Measurements from ENCODE around the gene ZNF784. TPM values are rescaled to one million over a fixed set of nuclear protein-coding genes. Genes with fewer than 3 reads are reported as not detected.
A peak's percentile ranks its signal among the peaks of the same experiment; 100 is the strongest.

Gene ZNF784
- total and polyA plus RNA-seq, 5 donors from 2014 or later, result 1.0 to 11.1 (median 1.9) TPM

DNA sequence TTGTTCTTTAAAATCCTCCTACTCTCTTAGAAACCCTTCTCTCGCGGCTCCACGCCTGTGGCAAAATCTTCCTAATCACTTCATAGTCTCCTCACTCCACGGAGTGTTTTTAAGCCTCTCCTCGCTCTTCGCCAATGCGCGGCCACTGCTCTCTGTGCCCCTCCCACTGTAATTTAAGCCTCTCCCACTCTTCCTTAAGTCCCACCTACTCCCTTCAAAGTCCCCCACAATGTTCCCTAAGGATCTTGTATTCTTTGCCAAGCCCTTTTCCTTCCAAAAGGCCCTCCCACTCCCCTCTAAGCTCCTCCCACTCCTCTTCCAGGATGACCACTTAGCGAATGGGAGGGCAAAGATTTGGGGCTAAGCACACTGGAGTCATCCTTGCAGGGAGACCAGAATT is 26.3 kb downstream of the ZNF784 start:
- Mint-ChIP-seq H3K27me3 (no peaks in the 10 kb centered on the region), H3K4me3 (peak overlapping the region in 2 of 4 donors; percentile 41 to 42), H3K36me3 (peaks cover 31% of the 10 kb centered on the region), H3K4me1 (peaks cover 0 to 23% (median 15%) of the 10 kb centered on the region in 4 donors), H3K9me3 (peaks cover 0 to 2% (median 0%) of the 10 kb centered on the region in 7 donors), H3K27ac (peak overlapping the region in 2 of 3 donors; percentile 96 to 98)
- peak overlapping the region; percentile 97 for H3K27ac ChIP-seq (ENCODE audit: insufficient read depth, low read length, poor library complexity, severe bottlenecking)
- peaks cover 16% of the 10 kb centered on the region for H3K36me3 ChIP-seq (ENCODE audit: control insufficient read depth, insufficient read depth, low read length)
- no peaks in the 10 kb centered on the region for H3K27me3 ChIP-seq (ENCODE audit: control insufficient read depth, insufficient read depth, low read length)
- no peaks in the 10 kb centered on the region for H3K9me3 ChIP-seq (ENCODE audit: control insufficient read depth in 2 of 2, low read length in 2 of 2)
- no peak overlapping the region for H3K4me3 ChIP-seq (ENCODE audit: low read depth, low read length)
- H3K4me1 ChIP-seq (ENCODE audit: control insufficient read depth, insufficient read depth, low read length, poor library complexity, severe bottlenecking), result peaks cover 10% of the 10 kb centered on the region
- DNase-seq (no peak), ATAC-seq (ENCODE audit: low read depth in 2 of 2) (no peak)

DNA sequence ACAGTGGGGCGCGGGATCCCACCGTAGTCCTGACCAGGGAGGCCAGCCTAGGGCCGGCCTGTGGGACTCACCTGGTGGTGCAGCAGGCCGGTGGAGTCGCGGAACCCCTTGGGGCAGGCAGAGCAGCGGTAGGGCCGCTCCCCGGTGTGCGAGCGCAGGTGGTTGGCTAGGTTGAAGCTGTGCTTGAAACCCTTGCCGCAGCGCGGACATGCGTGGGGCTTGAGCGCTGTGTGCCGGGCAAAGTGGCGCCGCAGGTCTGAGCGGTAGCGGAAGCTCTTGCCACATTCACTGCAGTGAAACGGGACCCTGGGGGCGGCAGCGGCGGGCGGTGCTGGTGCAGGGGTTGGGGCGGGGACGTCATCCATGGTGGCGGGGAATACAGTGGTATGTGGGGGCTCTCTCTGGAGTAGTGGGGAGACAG is 26.9 kb downstream of the ZNF784 start:
- H3K4me3 ChIP-seq (ENCODE audit: low read depth, low read length), result no peak overlapping the region
- DNase-seq (no peak), ATAC-seq (ENCODE audit: low read depth in 2 of 2) (no peak)
- peaks cover 16% of the 10 kb centered on the region for H3K36me3 ChIP-seq (ENCODE audit: control insufficient read depth, insufficient read depth, low read length)
- H3K9me3 Mint-ChIP-seq, result peaks cover 0 to 2% (median 0%) of the 10 kb centered on the region in 7 donors
- H3K4me3 Mint-ChIP-seq, result peak overlapping the region in 2 of 4 donors; percentile 22 to 30
- no peak overlapping the region for H3K27ac ChIP-seq (ENCODE audit: insufficient read depth, low read length, poor library complexity, severe bottlenecking)
- peaks cover 31% of the 10 kb centered on the region for H3K36me3 Mint-ChIP-seq
- H3K9me3 ChIP-seq (ENCODE audit: control insufficient read depth in 2 of 2, low read length in 2 of 2), result no peaks in the 10 kb centered on the region
- no peaks in the 10 kb centered on the region for H3K27me3 Mint-ChIP-seq
- no peaks in the 10 kb centered on the region for H3K27me3 ChIP-seq (ENCODE audit: control insufficient read depth, insufficient read depth, low read length)
- H3K27ac Mint-ChIP-seq, result no peak overlapping the region
- peaks cover 10% of the 10 kb centered on the region for H3K4me1 ChIP-seq (ENCODE audit: control insufficient read depth, insufficient read depth, low read length, poor library complexity, severe bottlenecking)
- H3K4me1 Mint-ChIP-seq, result peaks cover 0 to 23% (median 15%) of the 10 kb centered on the region in 4 donors

DNA sequence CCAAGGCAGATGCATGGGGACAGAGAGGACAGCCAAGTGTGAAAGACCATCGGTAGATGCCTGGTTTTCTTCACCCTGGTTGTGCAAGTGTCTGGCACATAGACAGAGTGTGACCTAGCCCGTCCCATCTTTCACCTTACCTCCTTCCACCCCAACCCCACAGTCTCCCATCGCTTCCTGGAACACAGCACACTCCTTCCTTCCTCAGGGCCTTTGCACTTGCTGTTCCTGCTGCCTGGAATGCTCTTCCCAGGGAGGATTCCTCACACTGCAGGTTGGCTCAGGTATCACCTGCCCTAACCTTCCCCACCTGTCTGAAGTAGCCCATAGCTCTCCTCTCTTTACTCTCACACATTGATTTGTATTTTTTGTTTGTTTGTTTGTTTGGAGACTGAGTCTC is 28.1 kb downstream of the ZNF784 start:
- no peaks in the 10 kb centered on the region for H3K27me3 ChIP-seq (ENCODE audit: control insufficient read depth, insufficient read depth, low read length)
- H3K36me3 Mint-ChIP-seq, result peaks cover 36% of the 10 kb centered on the region
- peaks cover 0 to 2% (median 0%) of the 10 kb centered on the region in 7 donors for H3K9me3 Mint-ChIP-seq
- H3K4me1 Mint-ChIP-seq, result peaks cover 0 to 17% (median 11%) of the 10 kb centered on the region in 4 donors
- no peaks in the 10 kb centered on the region for H3K27me3 Mint-ChIP-seq
- peaks cover 16% of the 10 kb centered on the region for H3K36me3 ChIP-seq (ENCODE audit: control insufficient read depth, insufficient read depth, low read length)
- H3K27ac ChIP-seq (ENCODE audit: insufficient read depth, low read length, poor library complexity, severe bottlenecking), result no peak overlapping the region
- H3K9me3 ChIP-seq (ENCODE audit: control insufficient read depth in 2 of 2, low read length in 2 of 2), result no peaks in the 10 kb centered on the region
- H3K4me3 Mint-ChIP-seq, result peak overlapping the region in 1 of 4 donors; percentile 29
- H3K4me3 ChIP-seq (ENCODE audit: low read depth, low read length), result no peak overlapping the region
- no peak for DNase-seq
- no peak for ATAC-seq (ENCODE audit: low read depth in 2 of 2)
- H3K27ac Mint-ChIP-seq, result no peak overlapping the region
- H3K4me1 ChIP-seq (ENCODE audit: control insufficient read depth, insufficient read depth, low read length, poor library complexity, severe bottlenecking), result peaks cover 9% of the 10 kb centered on the region

DNA sequence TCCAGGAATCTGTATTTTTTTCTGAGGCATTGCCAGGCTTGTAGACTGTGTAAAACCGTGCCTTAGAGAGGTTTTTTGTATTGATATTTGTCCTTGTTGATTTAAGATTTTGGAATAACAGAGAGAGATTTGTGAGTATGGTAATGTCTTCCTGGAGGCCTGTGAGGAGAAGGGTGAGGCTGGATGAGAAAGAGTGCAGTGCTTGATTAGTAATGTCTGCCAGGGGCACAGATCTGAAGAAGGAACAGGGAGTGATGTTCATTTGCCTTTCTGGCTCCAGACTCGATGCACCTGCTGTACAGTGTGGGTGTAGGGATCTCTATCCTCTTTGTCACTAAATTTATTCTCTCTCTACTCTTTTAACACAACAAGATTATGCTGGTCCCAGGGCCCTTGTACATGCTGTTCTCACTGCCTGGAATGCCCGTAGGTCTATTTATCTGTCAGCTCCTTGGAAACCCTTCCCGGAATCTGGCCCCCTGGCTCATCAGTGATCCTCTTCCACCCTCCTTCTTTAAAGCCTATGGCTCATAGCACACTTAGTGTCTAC is 29.3 kb downstream of the ZNF784 start:
- Mint-ChIP-seq H3K4me1 (peaks cover 0 to 10% (median 7%) of the 10 kb centered on the region in 4 donors), H3K9me3 (peaks cover 0 to 2% (median 0%) of the 10 kb centered on the region in 7 donors), H3K27ac (peak overlapping the region in 1 of 3 donors; percentile 39), H3K4me3 (peak overlapping the region in 1 of 4 donors; percentile 20), H3K27me3 (no peaks in the 10 kb centered on the region), H3K36me3 (peaks cover 36% of the 10 kb centered on the region)
- Histone ChIP-seq H3K36me3 (ENCODE audit: control insufficient read depth, insufficient read depth, low read length) (peaks cover 16% of the 10 kb centered on the region), H3K4me3 (ENCODE audit: low read depth, low read length) (no peak overlapping the region), H3K27me3 (ENCODE audit: control insufficient read depth, insufficient read depth, low read length) (no peaks in the 10 kb centered on the region), H3K27ac (ENCODE audit: insufficient read depth, low read length, poor library complexity, severe bottlenecking) (no peak overlapping the region), H3K9me3 (ENCODE audit: control insufficient read depth in 2 of 2, low read length in 2 of 2) (no peaks in the 10 kb centered on the region), H3K4me1 (ENCODE audit: control insufficient read depth, insufficient read depth, low read length, poor library complexity, severe bottlenecking) (no peaks in the 10 kb centered on the region)
- ATAC-seq (ENCODE audit: low read depth in 2 of 2) (no peak), DNase-seq (no peak)

DNA sequence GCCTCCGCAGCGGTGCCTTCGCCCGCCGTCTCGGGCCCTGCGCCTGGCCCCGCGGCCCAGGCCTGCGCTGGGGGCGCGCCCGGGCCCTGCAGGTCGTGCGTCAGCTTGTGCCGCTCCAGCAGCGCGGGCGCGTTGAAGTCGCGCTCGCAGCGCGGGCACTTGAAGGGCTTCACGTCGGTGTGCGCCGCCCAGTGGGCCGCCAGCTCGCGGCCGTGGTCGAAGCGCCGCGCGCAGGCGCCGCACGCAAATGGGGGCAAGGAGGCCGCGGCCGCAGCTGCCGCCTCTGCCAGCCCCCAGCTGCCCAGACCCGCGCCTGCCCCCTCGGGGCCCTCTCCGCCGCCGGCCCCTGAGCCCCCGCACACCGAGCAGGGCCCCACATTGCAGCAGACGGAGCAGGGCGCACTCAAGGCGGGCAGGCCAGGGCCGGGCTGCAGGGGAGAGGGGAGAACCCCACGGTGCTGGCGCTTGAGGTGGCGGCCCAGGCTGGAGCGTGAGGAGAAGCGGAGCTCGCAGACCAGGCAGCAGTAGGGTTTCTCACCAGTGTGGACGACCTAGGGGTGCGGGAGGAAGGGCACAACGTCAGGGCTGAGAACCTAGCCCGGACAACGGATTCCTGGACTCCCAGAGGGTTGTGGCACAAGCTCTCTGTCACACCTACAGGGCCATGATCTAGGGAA is 31.1 kb downstream of the ZNF784 start:
- Histone ChIP-seq H3K9me3 (ENCODE audit: control insufficient read depth in 2 of 2, low read length in 2 of 2) (no peaks in the 10 kb centered on the region), H3K4me3 (ENCODE audit: low read depth, low read length) (no peak overlapping the region), H3K4me1 (ENCODE audit: control insufficient read depth, insufficient read depth, low read length, poor library complexity, severe bottlenecking) (no peaks in the 10 kb centered on the region), H3K27ac (ENCODE audit: insufficient read depth, low read length, poor library complexity, severe bottlenecking) (no peak overlapping the region), H3K36me3 (ENCODE audit: control insufficient read depth, insufficient read depth, low read length) (peaks cover 16% of the 10 kb centered on the region), H3K27me3 (ENCODE audit: control insufficient read depth, insufficient read depth, low read length) (no peaks in the 10 kb centered on the region)
- ATAC-seq (ENCODE audit: low read depth in 2 of 2) (no peak), DNase-seq (no peak)
- H3K9me3 Mint-ChIP-seq, result peaks cover 0 to 2% (median 0%) of the 10 kb centered on the region in 7 donors
- peaks cover 0 to 3% (median 1%) of the 10 kb centered on the region in 4 donors for H3K4me1 Mint-ChIP-seq
- no peak overlapping the region for H3K27ac Mint-ChIP-seq
- H3K27me3 Mint-ChIP-seq, result no peaks in the 10 kb centered on the region
- peaks cover 36% of the 10 kb centered on the region for H3K36me3 Mint-ChIP-seq
- H3K4me3 Mint-ChIP-seq, result no peak overlapping the region

DNA sequence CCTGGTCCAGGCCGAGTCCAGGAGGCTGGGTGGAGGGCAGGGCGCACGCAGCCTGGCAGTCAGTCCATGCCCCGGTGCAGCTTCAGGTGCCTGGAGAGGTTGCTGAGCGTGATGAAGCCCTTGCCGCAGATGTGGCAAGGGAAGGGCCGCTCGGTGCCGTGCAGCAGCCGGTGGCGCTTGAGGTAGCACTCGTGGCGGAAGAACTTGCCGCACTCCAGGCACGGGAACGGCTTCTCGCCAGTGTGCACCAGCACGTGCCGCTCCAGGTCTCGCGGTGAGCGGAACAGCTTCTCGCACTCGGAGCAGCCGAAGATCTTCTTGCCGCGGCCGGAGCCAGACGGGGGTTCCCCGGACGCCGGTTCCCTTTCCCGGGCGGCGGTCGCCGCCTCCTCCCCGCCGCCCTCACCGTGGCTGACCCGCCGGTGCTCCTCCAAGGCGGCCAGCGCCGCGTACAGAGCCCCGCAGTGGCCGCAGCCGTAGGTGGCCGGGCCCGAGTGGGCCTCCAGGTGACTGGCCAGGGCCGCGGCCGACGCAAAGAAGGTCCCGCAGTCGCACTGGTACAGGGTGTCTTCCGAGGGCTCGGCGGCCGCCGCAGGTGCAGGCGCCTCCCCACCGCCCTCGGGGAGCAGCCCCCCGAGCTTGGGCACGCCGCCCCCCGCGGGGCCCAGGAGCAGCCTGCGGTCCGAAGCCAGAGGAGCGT is 31.8 kb downstream of the ZNF784 start:
- H3K36me3 Mint-ChIP-seq, result peaks cover 36% of the 10 kb centered on the region
- Histone ChIP-seq H3K27ac (ENCODE audit: insufficient read depth, low read length, poor library complexity, severe bottlenecking) (no peak overlapping the region), H3K36me3 (ENCODE audit: control insufficient read depth, insufficient read depth, low read length) (peaks cover 16% of the 10 kb centered on the region), H3K27me3 (ENCODE audit: control insufficient read depth, insufficient read depth, low read length) (no peaks in the 10 kb centered on the region), H3K4me3 (ENCODE audit: low read depth, low read length) (no peak overlapping the region), H3K4me1 (ENCODE audit: control insufficient read depth, insufficient read depth, low read length, poor library complexity, severe bottlenecking) (peaks cover 6% of the 10 kb centered on the region), H3K9me3 (ENCODE audit: control insufficient read depth in 2 of 2, low read length in 2 of 2) (no peaks in the 10 kb centered on the region)
- ATAC-seq (ENCODE audit: low read depth in 2 of 2) (no peak), DNase-seq (no peak)
- peaks cover 0 to 3% (median 1%) of the 10 kb centered on the region in 4 donors for H3K4me1 Mint-ChIP-seq
- peaks cover under 1% of the 10 kb centered on the region for H3K27me3 Mint-ChIP-seq
- no peak overlapping the region for H3K4me3 Mint-ChIP-seq
- no peak overlapping the region for H3K27ac Mint-ChIP-seq
- H3K9me3 Mint-ChIP-seq, result peaks cover 0 to 2% (median 0%) of the 10 kb centered on the region in 7 donors

DNA sequence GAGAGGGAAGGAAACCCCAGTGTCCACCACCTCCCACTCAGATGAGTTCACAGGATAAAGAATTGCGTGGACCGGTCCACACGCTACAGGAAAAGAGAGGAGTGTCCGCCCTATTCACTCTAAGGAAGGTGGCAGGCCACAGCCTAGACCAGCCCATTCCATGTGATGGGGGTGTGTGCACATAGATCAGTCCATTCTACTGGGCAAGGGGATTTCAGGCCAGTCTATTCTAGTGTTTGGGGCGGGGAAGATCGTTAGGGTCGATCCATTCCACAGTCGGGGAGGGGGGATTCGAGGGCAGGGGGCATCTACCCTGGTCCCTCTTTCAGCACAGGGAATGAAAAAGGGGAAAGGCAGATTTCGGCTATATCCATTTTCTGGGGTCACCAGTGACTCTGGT is 32.8 kb downstream of the ZNF784 start:
- DNase-seq, result no peak
- no peaks in the 10 kb centered on the region for H3K9me3 ChIP-seq (ENCODE audit: control insufficient read depth in 2 of 2, low read length in 2 of 2)
- H3K4me1 Mint-ChIP-seq, result peaks cover 0 to 12% (median 6%) of the 10 kb centered on the region in 4 donors
- H3K4me3 Mint-ChIP-seq, result no peak overlapping the region
- ATAC-seq (ENCODE audit: low read depth in 2 of 2), result no peak
- H3K27ac Mint-ChIP-seq, result no peak overlapping the region
- no peak overlapping the region for H3K27ac ChIP-seq (ENCODE audit: insufficient read depth, low read length, poor library complexity, severe bottlenecking)
- peaks cover 0 to 2% (median 0%) of the 10 kb centered on the region in 7 donors for H3K9me3 Mint-ChIP-seq
- peaks cover 16% of the 10 kb centered on the region for H3K36me3 ChIP-seq (ENCODE audit: control insufficient read depth, insufficient read depth, low read length)
- H3K4me1 ChIP-seq (ENCODE audit: control insufficient read depth, insufficient read depth, low read length, poor library complexity, severe bottlenecking), result peaks cover 15% of the 10 kb centered on the region
- no peaks in the 10 kb centered on the region for H3K27me3 ChIP-seq (ENCODE audit: control insufficient read depth, insufficient read depth, low read length)
- no peak overlapping the region for H3K4me3 ChIP-seq (ENCODE audit: low read depth, low read length)
- peaks cover 10% of the 10 kb centered on the region for H3K27me3 Mint-ChIP-seq
- H3K36me3 Mint-ChIP-seq, result peaks cover 30% of the 10 kb centered on the region

Measured in CD4-positive, CD25-positive, alpha-beta regulatory T cell (primary cell).